Stimulated activated effector memory CD8-positive, alpha-beta T cell treated with anti-CD3 and anti-CD28 coated beads, Interleukin-12 subunit alpha, Interleukin-12 subunit beta, amount 100 ng/mL, for 72 hours (primary cell): ENCODE measurements around the gene CNNM3.

Experiments
- ATAC-seq: fragments of 150-1000 bp; cut with Tn5 transposase; 2 replicates; pipeline ENCODE4 v1.10.0; 2021
- DNase-seq, 2 donors: peaks; one replicate each; pipeline ENCODE4 v3.0.0; 2021 to 2022; ENCODE audit warnings: low spot score in 2 of 2
- H3K27ac Mint-ChIP-seq: one replicate; pipeline ENCODE4 v1.8.0; 2022; ENCODE audit warnings: mild to moderate bottlenecking, mixed read lengths
- H3K36me3 Mint-ChIP-seq: one replicate; pipeline ENCODE4 v1.8.0; 2022; ENCODE audit warnings: mild to moderate bottlenecking, mixed read lengths
- H3K4me1 Mint-ChIP-seq: one replicate; pipeline ENCODE4 v1.8.0; 2022; ENCODE audit warnings: mixed read lengths
- H3K4me3 Mint-ChIP-seq: one replicate; pipeline ENCODE4 v1.8.0; 2022; ENCODE audit warnings: mild to moderate bottlenecking, mixed read lengths
- H3K9me3 Mint-ChIP-seq: one replicate; pipeline ENCODE4 v1.8.0; 2022; ENCODE audit warnings: mixed read lengths

Gene CNNM3

GRCh38 chr2:96822786-96823185 is 6.7 kb downstream of the CNNM3 start:
- H3K36me3 Mint-ChIP-seq = peaks cover 60% of the 10 kb centered on the region
- peaks cover 38% of the 10 kb centered on the region for H3K4me1 Mint-ChIP-seq
- no peak overlapping the region for H3K4me3 Mint-ChIP-seq
- DNase-seq (no peak), ATAC-seq (no peak)
- peak overlapping the region; percentile 26 for H3K27ac Mint-ChIP-seq
- H3K9me3 Mint-ChIP-seq = no peaks in the 10 kb centered on the region

GRCh38 chr2:96823198-96823597 is 7.1 kb downstream of the CNNM3 start:
- Mint-ChIP-seq H3K36me3 (peaks cover 61% of the 10 kb centered on the region), H3K4me3 (no peak overlapping the region), H3K27ac (peak overlapping the region; percentile 26), H3K9me3 (no peaks in the 10 kb centered on the region), H3K4me1 (peaks cover 34% of the 10 kb centered on the region)
- ATAC-seq (no peak), DNase-seq (no peak)

- H3K4me3 Mint-ChIP-seq = no peak overlapping the region
- peaks cover 23% of the 10 kb centered on the region for H3K4me1 Mint-ChIP-seq
- H3K36me3 Mint-ChIP-seq = peaks cover 64% of the 10 kb centered on the region
- peak overlapping the region; percentile 26 for H3K27ac Mint-ChIP-seq
- no peaks in the 10 kb centered on the region for H3K9me3 Mint-ChIP-seq
- ATAC-seq (no peak), DNase-seq (no peak)
Observed at GRCh38 chr2:96824079-96824870, 8.2 kb downstream of the CNNM3 start.

- Mint-ChIP-seq H3K36me3 (peaks cover 64% of the 10 kb centered on the region), H3K4me1 (peaks cover 15% of the 10 kb centered on the region), H3K9me3 (no peaks in the 10 kb centered on the region), H3K27ac (no peak overlapping the region), H3K4me3 (no peak overlapping the region)
- ATAC-seq = no peak
- DNase-seq = no peak
Observed at GRCh38 chr2:96825057-96825456, 9.0 kb downstream of the CNNM3 start.

- DNase-seq (no peak), ATAC-seq (no peak)
- H3K27ac Mint-ChIP-seq = no peak overlapping the region
- H3K36me3 Mint-ChIP-seq = peaks cover 77% of the 10 kb centered on the region
- H3K9me3 Mint-ChIP-seq = no peaks in the 10 kb centered on the region
- no peak overlapping the region for H3K4me3 Mint-ChIP-seq
- H3K4me1 Mint-ChIP-seq = no peaks in the 10 kb centered on the region
Observed at GRCh38 chr2:96826546-96827278, 10.6 kb downstream of the CNNM3 start.

- no peaks in the 10 kb centered on the region for H3K4me1 Mint-ChIP-seq
- DNase-seq (no peak), ATAC-seq (no peak)
- H3K36me3 Mint-ChIP-seq = peaks cover 81% of the 10 kb centered on the region
- peak overlapping the region; percentile 30 for H3K27ac Mint-ChIP-seq
- H3K9me3 Mint-ChIP-seq = no peaks in the 10 kb centered on the region
- no peak overlapping the region for H3K4me3 Mint-ChIP-seq
Observed at GRCh38 chr2:96828436-96828835, 12.4 kb downstream of the CNNM3 start.

- Mint-ChIP-seq H3K4me1 (no peaks in the 10 kb centered on the region), H3K4me3 (no peak overlapping the region), H3K27ac (peak overlapping the region; percentile 30), H3K36me3 (peaks cover 83% of the 10 kb centered on the region), H3K9me3 (no peaks in the 10 kb centered on the region)
- DNase-seq = no peak
- ATAC-seq = no peak
Observed at GRCh38 chr2:96828874-96829273, 12.8 kb downstream of the CNNM3 start.

GRCh38 chr2:96830044-96830562 is 14.0 kb downstream of the CNNM3 start:
- no peak overlapping the region for H3K4me3 Mint-ChIP-seq
- no peak overlapping the region for H3K27ac Mint-ChIP-seq
- H3K9me3 Mint-ChIP-seq = no peaks in the 10 kb centered on the region
- no peaks in the 10 kb centered on the region for H3K4me1 Mint-ChIP-seq
- DNase-seq (no peak), ATAC-seq (no peak)
- peaks cover 93% of the 10 kb centered on the region for H3K36me3 Mint-ChIP-seq

GRCh38 chr2:96831679-96832078 is 15.6 kb downstream of the CNNM3 start:
- H3K27ac Mint-ChIP-seq = peak overlapping the region; percentile 52
- DNase-seq = no peak
- H3K4me3 Mint-ChIP-seq = no peak overlapping the region
- H3K36me3 Mint-ChIP-seq = peaks cover 95% of the 10 kb centered on the region
- no peaks in the 10 kb centered on the region for H3K9me3 Mint-ChIP-seq
- ATAC-seq = no peak
- no peaks in the 10 kb centered on the region for H3K4me1 Mint-ChIP-seq

GRCh38 chr2:96832408-96832753 is 16.3 kb downstream of the CNNM3 start:
- H3K4me1 Mint-ChIP-seq = no peaks in the 10 kb centered on the region
- H3K9me3 Mint-ChIP-seq = no peaks in the 10 kb centered on the region
- DNase-seq = no peak
- H3K4me3 Mint-ChIP-seq = no peak overlapping the region
- H3K27ac Mint-ChIP-seq = peak overlapping the region; percentile 52
- no peak for ATAC-seq
- H3K36me3 Mint-ChIP-seq = peaks cover 94% of the 10 kb centered on the region

- ATAC-seq (no peak), DNase-seq (no peak)
- Mint-ChIP-seq H3K27ac (peak overlapping the region; percentile 3), H3K4me3 (no peak overlapping the region), H3K9me3 (no peaks in the 10 kb centered on the region), H3K36me3 (peaks cover 88% of the 10 kb centered on the region), H3K4me1 (no peaks in the 10 kb centered on the region)
Observed at GRCh38 chr2:96832754-96833507, 16.9 kb downstream of the CNNM3 start.

- peaks cover 19% of the 10 kb centered on the region for H3K4me1 Mint-ChIP-seq
- no peak for ATAC-seq
- peaks cover 72% of the 10 kb centered on the region for H3K36me3 Mint-ChIP-seq
- H3K4me3 Mint-ChIP-seq = no peak overlapping the region
- peak overlapping the region; percentile 40 for H3K27ac Mint-ChIP-seq
- no peak for DNase-seq
- no peaks in the 10 kb centered on the region for H3K9me3 Mint-ChIP-seq
Observed at GRCh38 chr2:96835830-96836229, 19.8 kb downstream of the CNNM3 start.

GRCh38 chr2:96837575-96837974 is 21.5 kb downstream of the CNNM3 start:
- Mint-ChIP-seq H3K36me3 (peaks cover 59% of the 10 kb centered on the region), H3K4me3 (no peak overlapping the region)
- DNase-seq = no peak

GRCh38 chr2:96838345-96839292 is 22.6 kb downstream of the CNNM3 start:
- ATAC-seq = peak; percentile 1
- Mint-ChIP-seq H3K27ac (peak overlapping the region; percentile 79), H3K36me3 (peaks cover 49% of the 10 kb centered on the region), H3K4me1 (peaks cover 33% of the 10 kb centered on the region), H3K9me3 (no peaks in the 10 kb centered on the region), H3K4me3 (peak overlapping the region; percentile 53)
- no peak for DNase-seq

More at GRCh38 chr2:96837575-96837974, 21.5 kb downstream of the CNNM3 start:
- Mint-ChIP-seq H3K4me1 (peaks cover 26% of the 10 kb centered on the region), H3K27ac (no peak overlapping the region), H3K9me3 (no peaks in the 10 kb centered on the region)
- ATAC-seq = no peak
